HG03457 (cell line): Measurements from ENCODE around the gene DNASE1L2.
A peak's percentile ranks its signal among the peaks of the same experiment; 100 is the strongest.
"Not testable (repeated sequence)": the region's sequence is repeated elsewhere in the genome, so short reads cannot be mapped to it uniquely, and the experiment has no call there.

Source experiments
- ATAC-seq: cut with Tn5 transposase; IDR thresholded peaks from one replicate; pipeline ENCODE4 v1.9.1; 2021; ENCODE audit warnings: moderate number of reproducible peaks; ENCODE audit not compliant: unreplicated experiment

Gene DNASE1L2

DNA sequence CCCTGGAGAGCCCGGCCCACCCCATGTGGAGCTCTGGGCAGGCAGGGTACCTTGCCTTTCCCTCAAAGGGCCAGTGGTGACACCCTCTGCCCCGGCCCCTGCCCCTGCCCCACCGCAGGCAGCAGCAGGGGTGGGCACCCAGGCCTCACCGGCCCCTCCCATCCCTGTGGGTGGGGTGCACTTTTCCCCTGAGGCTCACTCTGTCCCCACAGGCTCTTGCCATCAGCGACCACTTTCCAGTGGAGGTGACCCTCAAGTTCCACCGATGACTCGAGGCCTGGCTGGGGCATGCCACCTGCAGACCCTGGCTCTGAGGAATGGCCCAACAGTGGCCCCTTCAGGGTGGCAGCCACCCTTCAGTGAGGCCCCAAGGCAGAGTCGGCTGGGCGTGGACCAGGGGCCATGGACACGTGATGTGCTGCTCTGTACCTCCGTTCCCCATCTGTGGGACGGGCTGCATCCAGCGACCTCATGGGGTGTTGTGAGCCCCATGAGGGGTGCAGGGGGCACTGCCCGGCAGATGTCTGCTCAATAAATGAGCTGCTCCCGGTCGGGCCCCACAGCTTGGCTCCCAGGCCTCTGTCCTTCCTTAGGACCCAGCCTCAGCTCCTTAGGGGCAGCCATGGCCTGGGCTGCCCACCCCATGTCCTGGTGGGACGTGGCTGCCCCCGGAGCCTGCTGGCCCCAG lies 2.0 kb downstream of the DNASE1L2 start:
- no peak for ATAC-seq

DNA sequence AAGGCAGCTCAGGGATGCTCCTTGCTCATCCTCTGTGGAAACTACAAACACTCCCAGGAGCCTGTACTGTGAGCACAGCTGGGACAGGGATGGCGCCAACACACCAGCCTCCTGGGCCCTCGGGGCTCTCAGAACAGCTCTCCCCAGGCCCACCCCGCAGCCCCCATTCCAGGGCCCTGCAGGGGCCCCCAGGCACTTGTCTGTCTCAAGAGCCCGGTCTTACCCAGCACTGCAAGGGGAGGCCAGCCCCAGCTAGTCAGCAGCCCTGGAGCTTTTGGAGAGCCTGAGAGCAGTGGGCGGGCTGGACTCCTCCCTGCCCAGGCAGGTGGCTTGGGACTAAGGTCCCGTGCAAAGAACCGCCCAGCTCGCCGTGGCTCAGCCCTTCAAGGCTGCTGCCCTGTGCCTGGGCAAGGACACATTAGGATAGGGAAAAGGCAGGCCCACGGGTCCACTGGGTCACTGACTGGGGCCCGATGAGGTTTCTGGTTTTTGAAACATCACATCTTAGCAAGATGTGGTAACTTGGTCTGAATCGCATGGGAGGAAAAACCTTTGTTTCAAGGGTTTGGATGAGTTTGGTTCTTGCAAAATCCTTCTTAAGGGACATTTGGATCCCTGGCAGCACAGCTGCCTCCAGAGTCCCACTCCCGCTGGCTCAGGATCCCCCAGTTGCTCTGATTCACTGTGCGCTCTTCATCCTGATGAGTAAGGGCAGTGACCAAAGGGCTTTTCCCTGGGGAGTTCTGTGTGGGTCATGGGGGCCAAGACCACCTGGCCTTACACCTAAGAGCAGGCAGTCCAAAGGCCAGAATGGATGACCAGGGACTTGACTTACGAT lies 2.8 kb downstream of the DNASE1L2 start:
- ATAC-seq, result no peak

DNA sequence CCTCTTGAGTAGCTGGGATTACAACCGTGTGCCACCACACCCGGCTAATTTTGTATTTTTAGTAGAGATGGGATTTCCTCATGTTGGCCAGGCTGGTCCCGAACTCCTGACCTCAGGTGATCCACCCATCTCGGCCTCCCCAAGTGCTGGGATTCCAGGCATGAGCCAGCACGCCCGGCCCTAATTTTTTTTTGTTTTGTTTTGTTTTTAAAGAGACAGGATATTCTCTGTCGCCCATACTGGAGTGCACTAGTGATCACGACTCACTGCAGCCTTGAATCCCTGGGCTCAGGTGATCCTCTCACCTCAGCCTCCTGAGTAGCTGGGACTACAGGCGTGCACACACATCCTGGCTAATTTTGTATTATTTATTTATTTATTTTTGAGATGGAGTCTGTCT lies 4.1 kb downstream of the DNASE1L2 start:
- ATAC-seq, result not testable (repeated sequence)

DNA sequence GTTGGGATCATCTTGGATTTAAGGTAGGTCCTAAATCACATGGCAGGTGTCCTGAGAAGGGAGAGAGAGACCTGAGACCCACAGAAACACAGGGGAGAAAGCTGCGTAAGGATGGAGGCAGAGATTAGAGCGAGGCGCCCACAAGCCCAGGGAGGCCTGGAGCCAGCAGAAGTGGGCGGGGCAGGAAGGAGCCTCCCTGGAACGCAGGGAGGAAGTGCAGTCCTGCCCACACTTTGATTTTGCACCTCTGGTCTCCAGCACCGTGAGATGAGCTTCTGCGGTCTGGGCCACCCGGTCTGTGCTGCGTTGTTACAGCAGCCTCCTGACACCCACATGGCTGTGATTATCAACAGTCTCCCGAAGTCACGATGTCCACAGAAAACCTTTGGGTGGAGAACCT lies 6.4 kb downstream of the DNASE1L2 start:
- no peak for ATAC-seq

DNA sequence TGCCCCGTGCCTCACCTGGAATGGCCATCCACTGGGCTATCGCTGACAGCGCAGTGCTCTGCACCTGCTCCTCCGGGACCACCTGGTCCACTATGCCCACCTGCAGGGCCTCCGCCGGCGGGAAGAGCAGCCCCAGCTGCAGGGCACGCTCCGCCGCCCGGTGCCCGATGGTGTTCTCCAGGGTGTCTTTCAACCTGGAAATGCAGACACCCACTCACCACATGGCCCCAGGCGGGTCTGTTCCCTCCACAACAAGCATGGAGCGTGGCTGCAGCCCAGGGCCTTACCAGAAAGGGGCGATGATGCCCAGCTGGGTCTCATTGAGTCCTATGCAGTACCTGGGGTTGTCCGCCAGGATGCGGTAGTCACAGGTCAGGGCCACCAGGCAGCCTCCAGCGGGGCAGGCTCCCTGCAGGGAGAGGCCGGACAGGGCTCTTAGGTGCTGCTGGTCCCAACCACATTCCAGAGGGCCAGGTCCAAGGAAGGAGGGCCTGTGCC lies 6.8 kb downstream of the DNASE1L2 start:
- ATAC-seq, result no peak

DNA sequence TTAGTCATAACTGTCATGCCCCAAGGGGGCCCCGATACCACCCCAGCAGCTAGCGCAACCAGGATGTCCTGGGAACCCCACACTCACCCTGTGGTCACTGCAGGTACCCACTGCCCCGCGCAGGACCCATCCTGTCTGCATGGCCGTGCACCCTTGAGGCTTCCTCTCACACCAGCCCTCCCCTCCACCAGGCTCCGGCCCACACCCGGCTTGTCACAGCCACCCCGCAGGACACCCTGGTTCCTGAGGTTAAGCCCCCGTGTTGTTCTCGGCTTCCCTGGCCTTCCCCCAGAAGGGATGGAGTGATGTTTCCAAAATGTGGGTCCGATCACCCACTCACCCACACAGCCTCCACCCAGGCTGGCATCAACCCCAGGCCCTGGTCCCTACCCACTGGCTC lies 7.5 kb downstream of the DNASE1L2 start:
- ATAC-seq, result no peak

DNA sequence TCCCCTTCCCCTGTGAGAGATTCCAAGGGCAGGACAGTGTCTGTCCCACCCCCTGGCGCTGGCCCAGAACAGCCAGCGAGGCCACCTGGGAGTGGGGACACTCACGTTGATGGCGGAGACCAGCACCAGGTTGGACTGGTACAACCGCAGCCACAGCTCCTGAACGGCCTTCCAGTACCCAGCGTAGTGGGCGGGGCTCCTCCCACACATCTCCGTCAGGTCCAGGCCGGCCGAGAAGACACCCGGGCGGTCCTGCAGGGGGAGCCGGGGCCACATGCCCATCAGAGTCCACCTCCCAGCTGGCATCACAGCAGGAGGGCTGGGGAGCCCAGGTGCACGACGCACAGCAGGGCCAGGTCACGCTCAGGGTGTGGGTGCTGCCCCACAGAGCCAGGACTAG lies 8.1 kb downstream of the DNASE1L2 start:
- ATAC-seq, result no peak

DNA sequence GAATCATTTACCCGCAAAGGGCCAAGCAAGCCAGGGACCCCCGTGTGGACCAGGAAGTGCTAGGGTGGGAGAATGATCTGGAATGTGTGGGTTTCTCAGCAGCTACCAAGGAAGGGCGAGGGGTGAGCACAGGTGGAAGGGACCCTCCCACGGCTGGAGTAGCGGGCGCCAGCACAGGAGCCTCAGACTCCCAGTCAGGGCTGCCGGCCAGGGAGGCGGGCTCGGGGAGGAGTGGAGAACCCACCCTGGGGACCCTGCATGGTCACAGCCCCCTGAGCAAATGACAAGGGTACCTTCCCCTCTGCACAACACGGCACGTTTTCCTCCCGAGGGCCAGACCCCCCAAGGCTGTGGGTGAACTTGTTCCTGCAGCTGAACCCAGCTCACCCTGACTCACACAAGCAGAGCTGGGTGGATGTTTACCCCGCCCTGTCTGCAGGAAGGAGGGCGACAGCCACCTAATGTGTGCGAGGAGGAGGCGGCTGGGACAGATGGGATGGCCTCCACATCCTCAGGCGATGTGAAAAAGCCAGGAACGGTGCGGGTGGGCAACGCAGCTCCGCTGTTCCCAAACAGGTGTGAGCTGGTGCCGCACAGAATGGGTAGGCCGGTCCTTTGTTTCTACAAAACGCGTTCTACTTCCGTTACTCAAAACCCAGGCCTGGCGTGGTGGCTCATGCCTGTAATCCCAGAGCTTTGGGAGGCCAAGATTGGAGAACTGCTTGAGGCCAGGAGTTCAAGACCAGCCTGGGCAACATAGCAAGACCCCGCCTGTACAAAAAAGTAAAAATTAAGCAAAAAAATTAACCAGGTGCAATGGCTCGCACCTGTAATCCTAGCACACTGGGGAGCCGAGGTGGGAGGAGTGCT lies 8.9 kb downstream of the DNASE1L2 start:
- no peak for ATAC-seq

DNA sequence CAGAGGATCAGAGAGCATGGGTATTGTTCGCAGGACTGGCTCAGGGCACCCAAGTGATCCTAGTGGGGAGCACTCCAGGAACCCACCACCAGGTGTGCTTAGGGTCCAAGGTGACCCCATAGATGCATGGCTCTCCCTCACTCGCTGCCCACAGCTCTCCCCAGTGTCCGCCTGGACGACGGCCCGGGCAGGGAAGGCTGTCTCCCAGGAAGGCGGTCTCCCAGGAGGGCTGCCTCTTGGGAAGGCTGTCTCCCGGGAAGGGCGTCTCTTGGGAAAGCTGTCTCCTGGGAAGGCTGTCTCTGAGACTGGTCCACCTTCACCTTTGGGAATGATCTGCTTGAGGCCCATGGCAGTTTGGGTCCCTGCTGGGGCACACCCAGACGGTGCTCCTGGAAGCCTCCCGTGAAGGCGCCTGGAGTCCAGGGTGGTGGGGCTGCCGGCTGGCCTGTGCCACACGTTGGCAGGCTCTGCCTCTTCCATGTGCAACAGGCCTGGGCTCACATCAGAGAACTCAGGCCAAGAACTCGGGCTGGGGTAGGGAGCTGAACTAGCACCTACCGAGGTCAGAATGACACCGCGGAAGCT lies 10.1 kb downstream of the DNASE1L2 start:
- ATAC-seq, result no peak

DNA sequence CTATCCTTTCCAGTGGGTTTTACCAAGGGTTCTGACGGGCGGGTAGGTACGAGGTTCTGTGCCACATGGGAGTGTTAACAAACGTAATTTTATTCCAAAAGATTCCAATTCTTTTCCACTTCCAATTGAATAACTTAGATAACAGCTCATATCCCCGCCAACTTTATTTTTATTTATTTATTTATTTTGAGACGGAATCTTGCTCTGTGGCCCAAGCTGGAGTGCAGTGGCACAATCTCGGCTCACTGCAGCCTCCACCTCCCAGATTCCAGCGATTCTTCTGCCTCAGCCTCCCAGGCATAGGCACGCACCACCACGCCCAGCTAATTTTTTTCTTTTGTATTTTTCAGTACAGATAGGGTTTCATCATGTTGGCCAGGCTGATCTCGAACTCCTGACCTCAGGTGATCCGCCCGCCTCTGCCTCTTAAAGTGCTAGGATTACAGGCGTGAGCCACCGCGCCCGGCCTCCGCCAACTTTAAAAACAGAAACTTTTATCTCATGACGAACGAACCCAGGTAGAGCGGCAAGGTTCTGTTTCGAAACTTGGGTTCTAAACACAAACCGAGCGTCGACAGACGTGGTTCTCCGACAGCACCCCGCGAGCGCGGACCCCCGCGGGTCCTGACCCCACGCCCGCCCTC lies 14.5 kb downstream of the DNASE1L2 start:
- ATAC-seq, result no peak

DNA sequence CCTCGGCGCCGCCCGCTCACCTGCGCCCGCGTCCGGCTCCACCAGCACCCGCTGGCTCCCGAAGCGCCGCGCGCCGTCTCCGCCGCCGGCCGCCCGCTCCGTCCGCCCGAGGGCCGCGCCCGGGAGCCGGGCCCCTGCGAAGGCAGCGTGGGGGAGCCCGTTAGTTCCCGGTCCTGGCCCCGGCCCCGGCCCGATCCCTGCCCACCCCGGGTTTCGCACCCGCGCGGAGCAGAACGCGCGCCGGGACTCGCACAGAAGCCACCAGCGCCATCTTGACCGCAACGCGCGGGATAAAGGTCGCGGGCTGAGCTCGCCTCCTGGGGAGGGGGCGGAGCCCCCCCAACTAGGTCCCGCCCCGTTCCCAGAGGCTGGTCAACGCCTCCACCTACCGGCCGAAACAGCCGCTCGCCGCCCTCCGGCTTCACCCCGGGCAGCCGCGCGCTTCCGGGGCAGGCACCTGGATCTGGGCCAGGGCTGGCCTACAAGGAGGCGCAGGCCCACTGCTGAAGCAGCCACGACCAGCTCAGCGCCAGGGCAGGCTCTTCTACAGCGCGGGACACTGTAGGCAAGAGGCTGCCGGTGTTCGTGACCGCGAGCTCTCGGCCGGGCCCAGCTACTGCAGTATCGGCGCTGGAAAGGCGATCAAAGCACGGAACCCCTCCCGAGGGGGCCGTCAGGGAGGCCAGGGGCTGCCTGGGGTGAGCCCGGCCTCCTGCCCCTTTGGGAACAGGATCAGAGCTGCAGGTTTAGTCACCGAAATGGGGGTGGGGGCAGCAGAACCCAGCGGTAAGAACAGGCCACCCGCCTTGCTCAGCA lies 15.3 kb downstream of the DNASE1L2 start, which contains the start of gene ECI1:
Gene ECI1 (minus strand): TSS at position 292 of the 816 bp plus-strand sequence. CDS start 21 bp downstream, at position 271.
- ATAC-seq, result peak; percentile 75

DNA sequence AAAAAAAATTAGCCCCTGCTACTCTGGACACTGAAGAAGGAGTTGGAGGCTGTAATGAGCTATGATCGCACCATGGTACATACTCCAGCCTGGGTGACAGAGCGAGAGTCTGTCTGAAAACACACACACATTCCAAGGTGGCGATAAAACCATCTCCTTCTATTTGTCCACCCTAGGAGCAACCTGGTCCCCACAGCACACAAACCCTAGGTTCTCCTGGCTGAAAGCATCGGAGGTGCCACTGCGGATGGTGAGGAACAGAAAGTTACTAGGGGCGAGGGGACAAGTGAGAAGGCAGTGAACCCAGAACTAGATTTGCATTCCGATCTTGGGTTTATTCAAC lies 16.5 kb downstream of the DNASE1L2 start:
- no peak for ATAC-seq

DNA sequence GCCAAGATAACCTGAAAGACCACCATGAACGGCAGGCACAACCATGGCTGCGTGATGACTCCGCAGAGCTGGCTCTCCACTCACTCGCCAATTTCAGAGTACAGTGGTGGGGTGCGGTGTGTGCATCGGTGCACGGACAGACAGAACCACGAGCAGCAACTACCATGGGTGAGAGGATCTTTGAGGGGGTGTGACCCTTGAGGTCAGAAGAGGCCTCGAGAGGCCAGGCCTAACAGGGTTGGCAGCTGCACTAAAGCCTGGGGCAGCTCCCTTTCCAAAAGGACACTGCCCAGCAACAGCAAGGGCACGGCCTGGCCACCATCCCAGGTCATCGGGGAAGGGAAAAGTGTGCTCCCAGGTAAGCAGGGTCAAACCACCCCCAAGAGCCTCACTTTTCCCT lies 17.0 kb downstream of the DNASE1L2 start:
- ATAC-seq, result no peak

DNA sequence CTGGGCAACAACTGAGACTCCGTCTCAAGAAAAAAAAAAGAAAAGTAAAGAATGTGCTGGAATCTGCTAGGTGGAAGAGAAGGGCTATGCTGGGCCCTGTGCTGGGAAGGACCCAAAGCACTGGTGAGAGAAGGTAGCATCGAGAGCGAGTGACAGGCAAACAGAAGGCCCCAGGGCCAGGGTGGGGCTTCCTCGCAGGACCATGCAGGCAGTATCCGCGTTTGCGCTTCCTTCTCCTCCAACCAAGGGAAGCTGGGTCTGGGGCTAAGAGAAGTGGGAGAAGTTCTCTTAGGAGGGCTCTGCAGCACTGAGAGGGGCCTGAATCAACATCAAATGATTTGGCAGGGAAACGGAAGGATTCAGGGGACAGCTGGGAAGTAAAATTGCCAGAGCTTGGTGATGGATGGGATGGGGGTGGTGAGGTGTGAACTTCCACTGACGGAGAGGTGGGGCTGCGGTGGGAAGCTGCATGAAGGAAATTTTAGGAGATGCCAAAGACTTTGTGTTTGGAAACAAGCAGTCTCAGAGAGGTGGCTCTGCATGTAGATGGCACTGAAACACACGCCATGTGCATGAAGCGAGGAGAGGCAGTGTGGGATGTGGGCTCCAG lies 20.4 kb downstream of the DNASE1L2 start:
- ATAC-seq, result no peak

DNA sequence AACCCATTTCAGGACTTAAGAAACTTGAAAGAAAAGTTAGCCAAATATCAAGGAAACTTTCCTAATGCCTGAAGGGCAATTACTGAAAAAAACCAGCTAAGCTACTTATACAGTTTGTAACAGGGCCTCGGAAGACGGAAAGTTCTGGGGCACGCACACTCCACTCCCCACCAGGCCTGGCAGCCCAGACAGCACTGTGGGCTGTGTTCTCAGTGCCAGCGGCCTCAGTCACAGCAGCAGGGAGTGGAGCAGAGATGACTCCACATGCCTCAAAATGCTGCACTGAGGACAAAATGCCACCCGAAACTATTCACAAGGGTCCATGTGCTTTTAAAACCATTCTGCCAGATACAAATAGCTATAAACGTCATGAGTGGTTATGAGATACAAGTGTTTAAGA lies 21.5 kb downstream of the DNASE1L2 start:
- ATAC-seq, result no peak

DNA sequence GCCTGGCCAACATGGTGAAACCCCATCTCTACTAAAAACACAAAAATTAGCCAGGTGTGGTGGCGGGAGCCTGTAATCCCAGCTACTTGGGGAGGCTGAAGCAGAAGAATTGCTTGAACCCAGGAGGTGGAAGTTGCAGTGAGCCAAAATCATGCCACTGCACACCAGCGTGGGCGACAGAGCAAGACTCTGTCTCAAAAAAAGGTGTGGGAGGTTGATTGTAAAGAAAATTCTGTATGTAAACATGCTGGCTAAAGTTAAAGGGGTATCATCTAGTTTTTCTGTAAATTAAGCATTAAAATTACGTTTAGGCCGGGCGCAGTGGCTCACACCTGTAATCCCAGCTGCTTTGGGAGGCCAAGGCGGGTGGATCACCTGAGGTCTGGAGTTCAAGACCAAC lies 22.3 kb downstream of the DNASE1L2 start:
- not testable (repeated sequence) for ATAC-seq

DNA sequence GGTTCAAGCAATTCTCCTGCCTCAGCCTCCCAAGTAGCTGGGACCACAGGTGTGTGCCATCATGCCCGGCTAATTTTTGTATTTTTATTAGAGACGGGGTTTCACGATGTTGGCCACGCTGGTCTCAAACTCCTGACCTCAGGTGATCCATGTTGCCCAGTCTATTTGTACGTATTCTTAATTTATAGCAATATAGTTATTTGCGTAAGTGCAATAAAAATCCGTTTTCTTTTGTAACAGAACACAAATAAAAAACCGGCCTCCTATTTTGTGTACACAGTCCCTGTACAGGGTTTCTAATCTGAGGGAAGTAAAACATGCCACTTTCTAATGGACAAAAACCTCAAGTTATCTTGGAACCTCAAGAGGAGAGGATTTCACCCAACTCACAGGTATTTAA lies 24.0 kb downstream of the DNASE1L2 start:
- ATAC-seq, result no peak

DNA sequence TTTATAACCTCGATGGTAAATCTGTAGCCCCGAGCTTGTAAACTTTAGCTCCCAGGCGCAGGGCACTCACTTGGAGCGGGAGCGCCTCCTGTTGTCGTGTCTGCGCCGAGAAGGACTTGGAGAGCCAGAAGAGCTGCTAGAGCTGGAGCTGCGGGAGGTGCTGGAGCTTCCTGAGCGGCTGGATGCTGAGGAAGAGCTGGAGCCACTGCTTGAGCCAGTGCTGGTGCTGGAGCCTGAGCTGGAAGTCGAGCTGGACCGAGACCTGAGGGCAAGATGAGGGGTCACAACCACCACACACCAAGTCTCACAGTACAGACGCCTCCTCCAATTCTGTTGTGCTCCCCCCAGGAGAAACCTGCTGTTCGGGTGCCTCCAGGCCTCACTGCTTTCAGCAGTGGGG lies 26.8 kb downstream of the DNASE1L2 start:
- ATAC-seq, result not testable (repeated sequence)

DNA sequence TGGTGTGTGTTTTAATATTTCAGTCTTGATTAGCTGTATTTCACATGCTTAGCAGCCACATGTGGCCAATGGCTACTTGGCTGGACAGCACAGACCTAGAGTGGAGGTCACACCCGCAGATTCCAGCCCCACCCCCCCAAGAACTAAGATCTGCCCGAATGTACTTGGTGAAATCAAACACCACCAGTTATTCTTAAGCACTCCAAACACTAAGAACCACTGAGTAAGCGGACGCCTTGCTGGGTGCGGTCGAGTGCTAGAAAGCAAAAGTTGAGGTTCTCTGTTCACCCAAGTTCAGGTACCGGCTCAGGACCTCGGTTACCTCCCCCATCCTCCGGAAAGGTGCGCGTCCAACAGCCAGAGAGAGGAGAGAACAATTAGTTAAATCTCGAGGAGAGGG lies 30.6 kb downstream of the DNASE1L2 start:
- not testable (repeated sequence) for ATAC-seq
